ENCODE data around the gene SOCS6.

DNA sequence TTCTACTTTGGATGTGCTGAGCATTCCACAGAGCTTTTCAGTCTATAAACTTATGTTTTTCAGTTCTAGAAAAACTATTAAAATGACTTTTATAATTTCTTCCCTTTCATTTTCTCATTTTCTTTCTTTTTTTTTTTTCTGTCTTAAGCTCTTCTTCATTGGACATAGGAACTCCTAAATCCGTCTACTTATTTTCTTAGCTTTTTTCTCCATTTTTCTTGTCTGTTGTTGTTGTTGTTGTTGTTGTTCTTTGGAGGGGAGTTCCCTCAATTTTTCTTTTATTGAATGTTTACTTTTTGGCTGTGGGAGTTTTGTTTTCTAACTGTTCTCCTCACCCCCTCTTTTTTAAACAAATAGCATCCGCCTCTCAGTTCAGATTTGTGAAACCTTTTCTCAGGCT lies 7.9 kb downstream of the SOCS6 start:
- TF ChIP-seq, protein P1, sequence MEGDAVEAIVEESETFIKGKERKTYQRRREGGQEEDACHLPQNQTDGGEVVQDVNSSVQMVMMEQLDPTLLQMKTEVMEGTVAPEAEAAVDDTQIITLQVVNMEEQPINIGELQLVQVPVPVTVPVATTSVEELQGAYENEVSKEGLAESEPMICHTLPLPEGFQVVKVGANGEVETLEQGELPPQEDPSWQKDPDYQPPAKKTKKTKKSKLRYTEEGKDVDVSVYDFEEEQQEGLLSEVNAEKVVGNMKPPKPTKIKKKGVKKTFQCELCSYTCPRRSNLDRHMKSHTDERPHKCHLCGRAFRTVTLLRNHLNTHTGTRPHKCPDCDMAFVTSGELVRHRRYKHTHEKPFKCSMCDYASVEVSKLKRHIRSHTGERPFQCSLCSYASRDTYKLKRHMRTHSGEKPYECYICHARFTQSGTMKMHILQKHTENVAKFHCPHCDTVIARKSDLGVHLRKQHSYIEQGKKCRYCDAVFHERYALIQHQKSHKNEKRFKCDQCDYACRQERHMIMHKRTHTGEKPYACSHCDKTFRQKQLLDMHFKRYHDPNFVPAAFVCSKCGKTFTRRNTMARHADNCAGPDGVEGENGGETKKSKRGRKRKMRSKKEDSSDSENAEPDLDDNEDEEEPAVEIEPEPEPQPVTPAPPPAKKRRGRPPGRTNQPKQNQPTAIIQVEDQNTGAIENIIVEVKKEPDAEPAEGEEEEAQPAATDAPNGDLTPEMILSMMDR (IDR thresholded peaks at IDR 0.05; ENCODE audit: low read depth, low read length, missing input control): no peak
- TF ChIP-seq SP1 (IDR thresholded peaks at IDR 0.05): no peak

Measured in liver (tissue), 3 donors.